Mucosa of descending colon (tissue), 3 donors: ENCODE results near the gene KIF23. TPM values are rescaled to one million over a fixed set of nuclear protein-coding genes. Genes with fewer than 3 reads are reported as not detected.

Experiments
- ATAC-seq: fragments of 200-7000 bp; cut with Tn5 transposase; one replicate; pipeline ENCODE4 v1.9.1; 2020; ENCODE audit warnings: mild to moderate bottlenecking, moderate library complexity
- DNase-seq, 3 donors: peaks; one replicate each; pipeline ENCODE4 v3.0.0-alpha.2; 2020
- H3K36me3 ChIP-seq: fragments of 200-600 bp; one replicate; pipeline ENCODE4 v1.8.0; 2021; ENCODE audit warnings: low read depth, mild to moderate bottlenecking
- H3K4me1 ChIP-seq: fragments of 200-600 bp; one replicate; pipeline ENCODE4 v1.8.0; 2021; ENCODE audit warnings: low read depth, mild to moderate bottlenecking
- H3K4me3 ChIP-seq: fragments of 200-600 bp; one replicate; pipeline ENCODE4 v1.8.0; 2021; ENCODE audit warnings: mild to moderate bottlenecking
- H3K9me3 ChIP-seq: fragments of 200-600 bp; one replicate; pipeline ENCODE4 v1.8.0; 2021; ENCODE audit warnings: mild to moderate bottlenecking
- CTCF ChIP-seq: fragments of 200-600 bp; IDR thresholded peaks from one replicate; pipeline ENCODE4 v1.8.0; 2022; ENCODE audit warnings: antibody characterized with exemption, mild to moderate bottlenecking
- intact Hi-C, 2 donors: fragments of 100-400 bp; cut with DNase I in 1 of 2; cut with micrococcal nuclease in 1 of 2; formaldehyde crosslinking; loops; one replicate each; pipeline versions ENCODE4 v1.11.0 to v1.11.1; 2022; cut with DNase I, micrococcal nuclease
- total RNA-seq, 3 donors: library from RNA; stranded (reverse); fragmentation: NEBNext Ultra II Directional in 2 of 3; extraction: Animal tissue kit (Norgen Biotek cat#: 25700) in 2 of 3; gene quantifications; one replicate each; pipeline versions ENCODE4 v1.2.1 to v1.2.4, GENCODE V29; 2021 to 2023
- donor health status: DM: no; HTN: no; CAD: no; lungs with moderate emphysema.
- donor health status: DM: no; HTN: no; CAD: no.
- donor health status: DM: no; HTN: yes; CAD: no.

The KIF23 gene
- total RNA-seq, 3 donors from 2014 or later = 3.1 to 11.2 (median 4.4) TPM

GRCh38 chr15:69451951-69452691 is 38.0 kb downstream of the KIF23 start:
- Histone ChIP-seq H3K4me3 (peak overlapping the region; percentile 55), H3K9me3 (no peaks in the 10 kb centered on the region), H3K4me1 (peaks cover 26% of the 10 kb centered on the region), H3K36me3 (no peaks in the 10 kb centered on the region)
- no peak for TF ChIP-seq CTCF
- ATAC-seq (peak; percentile 18), DNase-seq (peak in 1 of 3 donors; percentile 41)
- intact Hi-C loops = no loop called here

GRCh38 chr15:69452692-69453521 is 38.8 kb downstream of the KIF23 start, which contains the start of gene RPLP1:
RPLP1 (plus strand) TSS chr15:69452818; CDS start chr15:69452949, 131 bp downstream.
- no peaks in the 10 kb centered on the region for H3K36me3 ChIP-seq
- peak; percentile 95 for ATAC-seq
- intact Hi-C loops = no loop called here
- peak; percentile 97 to 98 (median 97) for DNase-seq
- no peaks in the 10 kb centered on the region for H3K9me3 ChIP-seq
- TF ChIP-seq CTCF = no peak
- H3K4me1 ChIP-seq = peaks cover 26% of the 10 kb centered on the region
- H3K4me3 ChIP-seq = peak within 1 kb of the TSS; percentile 55

GRCh38 chr15:69454953-69455352 is 40.8 kb downstream of the KIF23 start:
- intact Hi-C loops = no loop called here
- H3K9me3 ChIP-seq = no peaks in the 10 kb centered on the region
- peaks cover 26% of the 10 kb centered on the region for H3K4me1 ChIP-seq
- no peak for DNase-seq
- no peak for TF ChIP-seq CTCF
- H3K36me3 ChIP-seq = no peaks in the 10 kb centered on the region
- ATAC-seq = no peak
- H3K4me3 ChIP-seq = no peak overlapping the region

- H3K4me3 ChIP-seq = no peak overlapping the region
- H3K36me3 ChIP-seq = no peaks in the 10 kb centered on the region
- intact Hi-C loops = no loop called here
- H3K9me3 ChIP-seq = no peaks in the 10 kb centered on the region
- no peak for TF ChIP-seq CTCF
- peaks cover 26% of the 10 kb centered on the region for H3K4me1 ChIP-seq
- DNase-seq (no peak), ATAC-seq (no peak)
Observed at GRCh38 chr15:69456208-69457166, 42.3 kb downstream of the KIF23 start.
